Glomerular visceral epithelial cell (primary cell): ENCODE measurements around the gene ZFPM1.

Source experiments
- DNase-seq: peaks from one replicate; pipeline ENCODE4 v3.0.0-alpha.2; 2016; ENCODE audit errors: extremely low spot score

Gene ZFPM1

GRCh38 chr16:88499836-88500251, 46.8 kb downstream of the ZFPM1 start:
- DNase-seq, result no peak

GRCh38 chr16:88500255-88500661, 47.2 kb downstream of the ZFPM1 start:
- no peak for DNase-seq

- DNase-seq, result no peak
Observed at GRCh38 chr16:88502371-88502770, 49.3 kb downstream of the ZFPM1 start.

- no peak for DNase-seq
Observed at GRCh38 chr16:88502776-88503280, 49.7 kb downstream of the ZFPM1 start.

- DNase-seq, result peak; percentile 4
Observed at GRCh38 chr16:88503374-88503770, 50.3 kb downstream of the ZFPM1 start.

GRCh38 chr16:88503771-88504488, 50.9 kb downstream of the ZFPM1 start:
- DNase-seq, result no peak

DNA sequence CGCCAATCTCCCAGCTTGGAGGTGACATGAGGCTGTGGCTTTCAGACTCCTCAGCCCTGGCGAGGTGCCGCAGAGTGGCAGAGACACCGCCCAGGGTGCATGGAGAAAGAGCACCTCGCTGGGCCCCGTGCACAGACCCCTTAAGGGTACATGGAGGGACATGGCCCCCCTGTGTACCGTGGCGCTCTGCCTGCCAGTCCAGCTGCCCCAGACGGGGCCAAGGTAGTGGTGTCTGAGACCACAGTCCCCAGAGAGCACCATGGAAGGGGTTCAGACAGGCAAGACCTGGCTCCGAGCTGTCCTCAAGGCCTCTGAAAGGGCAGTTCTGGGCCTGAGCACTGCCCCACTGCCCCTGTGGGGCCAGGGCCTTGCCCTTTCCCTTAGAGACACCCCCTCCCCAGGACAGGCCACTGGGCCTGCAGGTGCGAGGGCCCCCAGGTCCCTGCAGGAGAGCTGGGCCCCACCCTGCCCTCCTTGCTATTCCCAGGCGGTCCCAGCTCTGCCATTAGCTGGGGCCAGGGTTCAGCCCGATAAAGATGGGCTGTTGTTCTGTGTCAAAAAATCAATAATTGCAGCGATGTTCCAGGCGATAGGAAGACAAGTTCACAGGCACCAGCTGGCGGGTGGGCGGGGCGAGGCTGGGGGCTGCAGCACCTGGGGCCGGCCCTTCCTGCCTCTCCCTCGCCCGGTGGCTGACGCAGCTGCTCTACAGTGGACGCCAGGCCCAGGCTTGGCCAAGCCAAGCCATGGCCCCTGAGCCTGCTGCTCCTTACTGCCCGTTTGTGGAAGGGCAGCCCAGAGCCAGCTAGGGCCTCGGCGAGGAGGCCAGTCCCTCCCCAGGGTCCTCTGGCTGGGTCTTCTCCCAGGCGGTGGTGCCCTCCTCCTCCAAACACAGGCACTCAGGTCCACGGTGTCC, 51.7 kb downstream of the ZFPM1 start:
- no peak for DNase-seq

- DNase-seq, result peak; percentile 28
Observed at GRCh38 chr16:88505405-88506082, 52.5 kb downstream of the ZFPM1 start.

GRCh38 chr16:88506723-88507122, 53.6 kb downstream of the ZFPM1 start:
- no peak for DNase-seq

- peak; percentile 9 for DNase-seq
Observed at GRCh38 chr16:88507231-88507743, 54.2 kb downstream of the ZFPM1 start.

DNA sequence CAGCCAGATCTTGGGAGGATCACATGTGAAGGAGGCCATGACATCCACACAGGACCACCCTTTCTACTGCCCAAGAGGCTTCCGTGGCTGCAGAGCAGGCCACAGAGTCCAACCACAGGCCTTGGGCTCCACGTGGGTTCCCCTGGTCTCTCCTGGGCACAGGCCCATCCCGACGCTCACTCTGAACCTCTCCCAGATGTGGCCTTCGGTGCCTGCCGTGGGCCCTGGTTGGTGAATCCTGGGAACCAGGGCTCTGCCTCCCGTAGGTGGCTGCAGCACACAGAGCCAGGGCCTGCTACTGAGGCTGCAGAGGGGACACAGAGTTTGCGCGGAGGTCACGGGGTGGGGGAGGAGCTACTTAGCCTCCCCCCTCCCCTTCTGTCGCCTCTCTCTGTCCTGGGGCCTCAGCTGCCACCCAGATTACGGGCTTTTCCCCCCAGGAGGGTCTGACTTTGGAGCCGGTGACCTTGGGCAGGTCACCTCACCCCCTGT, 55.3 kb downstream of the ZFPM1 start:
- DNase-seq, result no peak

DNA sequence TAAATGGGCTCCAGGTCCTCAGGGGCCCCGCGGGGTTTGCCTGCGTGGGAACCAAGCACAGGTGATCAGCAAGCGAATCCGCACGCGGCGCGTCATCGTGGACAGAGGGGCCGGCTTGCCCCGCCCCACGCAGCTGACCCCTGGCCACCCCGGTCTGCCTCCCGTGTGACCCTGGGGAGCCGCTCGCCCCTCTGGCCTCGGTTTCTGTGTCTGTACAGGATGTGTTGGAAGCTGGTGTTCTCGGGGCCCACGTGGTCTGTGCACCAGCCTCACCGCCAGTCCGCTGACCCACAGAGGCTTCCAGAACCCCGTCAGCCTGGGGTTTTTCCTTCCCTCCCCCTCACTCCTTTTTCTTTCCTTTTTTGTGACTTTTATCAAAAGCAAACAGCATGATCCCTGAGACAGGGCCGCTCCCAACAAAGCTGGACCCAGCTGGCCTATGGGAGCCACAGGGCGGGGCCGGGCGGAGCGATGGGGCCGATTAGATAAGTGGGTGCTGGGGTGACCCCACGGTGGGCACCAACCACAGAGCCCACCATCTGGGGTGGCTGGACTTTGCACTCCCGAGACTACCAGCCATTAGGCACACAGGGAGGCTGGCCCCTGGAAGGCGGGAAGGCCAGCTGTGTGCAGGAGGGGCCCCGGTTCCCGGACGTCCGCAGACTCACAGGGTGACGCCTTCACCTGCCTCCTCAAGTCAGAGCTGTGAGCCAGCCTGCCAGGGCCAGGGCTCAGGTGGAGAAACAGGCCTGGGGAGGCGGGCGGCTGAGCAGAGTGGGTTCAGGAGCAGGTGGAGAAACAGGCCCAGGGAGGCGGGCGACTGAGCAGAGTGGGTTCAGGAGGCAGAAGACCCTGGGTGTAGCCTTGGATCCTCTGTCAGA, 56.0 kb downstream of the ZFPM1 start:
- no peak for DNase-seq

DNA sequence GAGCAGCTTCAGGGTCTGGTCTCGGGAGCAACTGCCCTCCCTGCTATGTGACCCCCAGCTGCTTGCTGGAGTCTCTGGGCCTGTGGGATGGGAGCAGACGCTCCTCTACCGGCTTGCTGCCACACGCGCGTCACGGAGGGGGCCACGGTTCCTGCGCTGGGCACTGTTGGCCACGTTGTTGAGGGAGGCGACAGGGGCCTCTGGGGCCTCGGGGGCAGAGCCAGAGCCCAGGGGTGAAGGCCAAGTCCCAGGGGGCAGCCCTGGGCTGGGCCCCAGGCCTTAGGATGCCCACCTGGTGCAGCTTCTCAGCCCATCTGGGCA, 56.6 kb downstream of the ZFPM1 start:
- DNase-seq, result no peak

GRCh38 chr16:88510091-88510994, 57.3 kb downstream of the ZFPM1 start:
- DNase-seq, result no peak

DNA sequence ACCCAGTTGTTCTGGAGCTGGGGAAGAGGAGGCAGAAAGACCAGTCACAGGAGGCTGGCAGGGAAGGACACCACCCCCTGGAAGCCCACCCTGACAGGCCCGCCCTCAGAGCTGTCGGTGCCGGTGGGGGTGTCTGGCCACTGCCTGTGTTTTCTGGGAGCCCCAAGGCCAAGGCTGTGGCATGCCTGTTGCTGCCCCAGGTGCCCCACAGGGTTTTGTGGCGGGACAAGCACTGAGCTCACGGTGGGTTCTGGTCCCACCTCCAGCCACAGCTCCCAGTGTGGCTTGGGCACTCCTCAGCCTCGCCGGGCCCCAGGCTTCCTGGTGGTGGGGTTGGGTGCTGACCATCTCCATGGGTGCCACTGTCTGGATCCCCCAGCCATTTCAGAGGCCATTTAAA, 58.0 kb downstream of the ZFPM1 start:
- DNase-seq, result no peak

DNA sequence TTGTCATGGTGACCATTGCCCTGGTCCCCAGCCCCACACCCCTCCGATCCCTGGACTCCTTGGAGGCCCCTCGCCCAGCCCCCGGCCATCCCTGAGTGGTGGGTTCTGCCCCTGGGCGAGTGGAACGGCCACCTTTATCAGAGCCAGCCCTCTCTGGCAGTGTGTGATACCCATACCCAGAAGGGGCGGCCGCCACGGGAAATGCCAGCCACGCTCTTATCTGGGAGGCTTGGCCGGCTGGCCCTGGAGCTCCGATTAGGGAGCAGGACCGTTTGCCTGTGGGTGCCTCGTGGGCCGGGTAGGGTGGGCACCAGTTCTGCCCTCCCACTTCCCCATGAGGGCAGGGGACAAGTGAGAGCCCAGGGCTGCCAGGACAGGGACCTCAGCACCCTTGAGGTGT, 58.8 kb downstream of the ZFPM1 start:
- DNase-seq, result no peak

GRCh38 chr16:88512728-88513696, 59.9 kb downstream of the ZFPM1 start:
- DNase-seq, result no peak

GRCh38 chr16:88514070-88514469, 61.0 kb downstream of the ZFPM1 start:
- DNase-seq, result no peak
